NCI-H128 (cell line): ENCODE measurements around the gene SIGLEC15.
"Not testable (repeated sequence)": the region's sequence is repeated elsewhere in the genome, so short reads cannot be mapped to it uniquely, and the experiment has no call there.

Source experiments
- DNase-seq: peaks from one replicate; lab custom pipeline; 2025; ENCODE audit not compliant: unreplicated experiment; lab: John Stamatoyannopoulos, UW

Gene SIGLEC15

DNA sequence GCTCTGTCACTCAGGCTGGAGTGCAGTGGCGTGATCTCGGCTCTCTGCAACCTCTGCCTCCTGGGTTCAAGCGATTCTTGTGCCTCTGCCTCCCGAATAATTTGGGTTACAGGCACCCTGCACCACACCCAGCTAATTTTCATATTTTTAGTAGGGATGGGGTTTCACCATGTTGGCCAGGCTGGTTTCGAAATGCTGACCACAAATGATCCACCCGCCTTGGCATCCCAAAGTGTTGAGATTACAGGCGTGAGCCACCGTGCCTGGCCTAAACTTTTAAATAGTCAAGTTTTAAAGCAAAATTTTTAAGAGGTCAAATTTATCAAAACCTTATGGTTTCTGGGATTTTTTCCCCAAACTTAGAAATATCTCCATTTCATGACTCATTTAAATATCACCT, 6.7 kb upstream of the SIGLEC15 start:
- not testable (repeated sequence) for DNase-seq

DNA sequence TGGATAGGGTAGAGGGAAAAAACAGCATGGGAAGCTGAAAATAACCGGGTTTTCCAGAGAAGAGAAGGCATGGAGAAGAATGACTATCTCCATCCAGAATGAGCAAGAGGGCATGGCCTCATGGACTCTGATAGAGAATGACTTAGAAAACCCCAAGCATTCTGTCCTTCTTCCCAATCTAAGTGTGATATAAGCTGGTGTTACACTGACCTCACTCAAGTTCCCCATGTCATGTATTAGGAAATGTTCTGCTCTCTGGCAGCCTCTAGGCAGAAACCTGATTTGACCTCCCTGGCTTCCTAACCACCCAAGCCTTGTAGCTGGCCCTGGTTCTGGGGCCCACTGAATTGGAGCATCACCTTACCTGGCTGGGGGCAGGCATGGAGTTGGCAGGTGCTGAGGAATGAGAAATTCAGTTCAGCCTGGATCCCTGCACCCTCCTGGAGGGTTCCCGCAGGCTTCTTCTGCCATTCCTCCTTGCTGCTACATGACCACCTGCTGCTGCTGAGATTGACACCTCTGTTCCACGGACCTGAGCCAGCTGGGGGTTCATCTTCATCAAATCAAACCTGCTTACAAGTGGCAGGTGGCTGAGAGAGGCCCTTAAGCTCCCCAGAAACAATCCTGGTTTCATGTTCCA, 5.2 kb upstream of the SIGLEC15 start:
- DNase-seq = no peak

DNA sequence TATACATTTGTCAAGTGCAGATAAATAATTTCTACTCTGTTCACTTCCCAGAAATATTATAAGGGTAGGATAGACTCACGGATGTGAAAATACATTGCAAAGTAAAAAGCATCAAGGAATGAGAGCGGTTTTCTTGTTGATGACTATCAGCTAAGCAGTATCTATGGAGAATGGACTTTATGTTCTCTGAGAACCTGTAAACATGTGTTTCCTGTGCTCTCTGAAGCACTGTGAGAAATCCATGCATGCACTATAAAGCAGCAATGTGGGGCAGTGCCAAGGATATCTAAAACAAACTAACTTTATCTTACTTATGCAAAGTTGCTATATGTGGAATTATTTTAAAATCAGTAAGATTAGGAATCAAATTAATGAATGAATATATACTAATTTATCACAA, 4.4 kb upstream of the SIGLEC15 start:
- no peak for DNase-seq

DNA sequence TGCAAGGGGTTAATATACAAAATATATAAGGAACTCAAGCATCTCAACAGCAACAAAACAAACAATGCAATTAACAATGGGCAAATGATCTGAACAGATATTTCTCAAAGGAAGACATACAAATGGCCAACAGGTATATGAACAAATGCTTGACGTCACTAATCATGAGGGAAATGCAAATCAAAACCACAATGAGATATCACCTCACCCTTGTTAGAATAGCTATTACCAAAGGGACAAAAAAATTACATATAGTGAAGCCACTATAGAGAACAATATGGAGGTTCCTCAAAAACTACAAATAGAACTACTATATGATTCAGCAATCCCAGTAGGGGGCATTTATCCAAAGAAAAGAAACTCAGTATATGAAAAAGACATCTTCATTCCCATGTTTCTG, 3.8 kb upstream of the SIGLEC15 start:
- DNase-seq = no peak

DNA sequence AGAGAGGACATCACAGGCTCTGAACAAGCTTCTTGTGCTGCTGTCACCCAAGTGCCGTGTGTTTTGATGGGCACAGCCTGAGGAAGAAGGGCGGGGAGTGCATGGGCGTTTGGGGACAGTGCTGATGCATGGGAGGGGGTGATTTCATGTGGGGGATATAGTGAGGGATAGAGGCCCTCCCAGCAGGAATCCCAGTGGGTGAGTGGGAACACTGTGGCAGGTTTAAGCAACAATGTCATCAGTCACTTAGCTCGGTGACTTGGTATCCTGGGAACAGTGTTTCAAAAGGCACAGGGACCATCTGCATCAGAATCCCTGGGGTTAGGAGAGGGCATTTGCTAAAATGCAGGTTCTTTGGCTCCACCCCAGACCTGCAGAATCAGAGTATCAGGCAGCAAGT, 609 bp downstream of the SIGLEC15 start:
- DNase-seq = no peak

DNA sequence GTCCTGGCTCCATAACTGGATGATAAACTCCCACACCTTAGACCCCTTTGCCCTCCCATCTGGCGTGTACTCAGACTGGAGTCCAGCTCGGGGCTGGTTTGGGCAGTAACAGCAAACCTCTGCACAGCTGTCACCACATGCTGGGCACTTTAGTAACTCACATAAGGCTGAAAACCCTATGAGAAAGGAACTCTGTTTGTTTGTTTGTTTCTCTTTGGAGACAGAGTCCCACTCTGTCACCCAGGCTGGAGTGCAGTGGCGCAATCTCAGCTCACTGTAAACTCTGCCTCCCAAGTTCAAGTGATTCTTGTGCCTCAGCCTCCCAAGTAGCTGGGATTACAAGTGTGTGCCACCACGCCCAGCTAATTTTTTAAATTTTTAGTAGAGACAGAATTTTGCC, 1.2 kb downstream of the SIGLEC15 start:
- not testable (repeated sequence) for DNase-seq

DNA sequence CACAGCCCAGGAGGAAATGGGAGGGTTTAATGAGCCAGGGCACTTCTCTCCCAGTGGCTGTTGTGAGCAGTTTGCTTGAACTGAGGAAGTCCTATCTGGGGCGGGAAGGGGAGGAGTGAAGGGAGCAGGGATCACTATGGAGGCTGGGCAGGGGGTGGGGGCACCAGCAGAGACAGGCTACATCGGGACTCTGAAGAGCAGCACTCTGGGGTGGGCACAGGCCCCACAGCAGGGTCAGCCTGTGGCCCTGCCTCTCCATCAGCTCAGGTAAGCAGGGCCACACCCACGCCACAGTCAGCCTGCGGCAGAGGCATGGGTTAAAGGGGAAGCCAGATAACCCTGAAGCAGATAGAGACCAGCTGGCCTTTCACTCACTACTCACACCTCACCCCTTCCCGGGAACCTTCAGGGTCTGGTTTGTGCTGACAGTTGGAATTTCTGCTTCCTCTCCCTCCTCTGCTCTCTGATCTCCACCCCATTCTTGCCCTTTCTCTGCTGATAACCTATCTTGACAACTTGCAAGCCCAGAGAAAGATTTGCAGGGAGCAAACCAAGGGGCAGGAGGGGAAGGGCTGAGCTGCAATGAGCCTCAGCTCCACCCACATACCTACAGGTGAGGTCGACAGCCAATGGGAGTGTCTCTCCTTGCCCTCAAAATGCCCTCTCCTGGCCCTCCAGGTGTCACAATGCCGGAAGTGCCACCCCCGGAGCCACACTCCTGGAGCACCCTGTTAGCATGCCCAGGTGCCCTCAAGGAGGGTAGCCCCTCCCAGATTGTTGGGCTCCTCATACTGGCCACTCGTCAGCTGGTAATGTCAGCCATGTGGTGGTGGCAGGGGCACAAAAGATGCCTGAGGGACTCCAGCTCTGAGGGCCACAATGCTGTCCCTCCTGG, 3.7 kb downstream of the SIGLEC15 start:
- DNase-seq = no peak

DNA sequence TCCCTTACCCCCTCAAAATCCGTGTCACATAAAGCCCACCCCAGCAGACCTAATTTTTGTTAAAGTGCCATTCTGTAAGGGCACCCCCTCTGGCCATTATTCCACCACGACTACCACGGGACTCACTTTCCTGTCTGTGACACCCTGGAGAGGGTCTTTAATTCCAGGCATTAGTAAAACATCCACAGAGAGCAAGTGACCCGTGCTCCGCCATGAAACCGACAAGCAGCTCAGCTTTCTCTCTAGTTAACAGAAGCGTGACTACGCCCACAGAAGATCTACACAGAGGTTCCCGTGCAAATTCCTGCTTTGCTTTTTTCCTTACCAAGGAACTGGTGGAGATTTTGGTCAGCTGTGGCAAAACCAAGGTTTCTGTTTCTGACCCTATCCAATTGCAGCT, 4.4 kb downstream of the SIGLEC15 start:
- DNase-seq = no peak

DNA sequence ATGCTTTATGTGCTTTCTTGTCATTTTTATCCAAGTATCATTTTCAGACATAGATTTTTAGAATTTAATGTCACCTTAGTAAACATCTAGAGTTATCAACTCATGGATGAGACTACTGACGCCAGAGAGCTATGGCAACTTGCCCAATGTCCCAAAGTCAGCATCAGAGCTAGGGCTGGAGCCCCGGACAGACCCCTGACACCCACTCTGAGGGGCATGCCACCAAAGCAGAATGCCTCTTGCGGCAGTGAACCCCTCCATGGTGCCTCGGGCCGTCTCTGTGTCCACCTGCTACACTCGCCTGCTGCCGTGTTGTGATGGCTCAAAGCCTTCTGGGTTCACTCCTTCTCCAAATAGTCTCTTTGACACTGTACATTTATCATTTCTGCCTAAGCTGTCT, 5.4 kb downstream of the SIGLEC15 start:
- DNase-seq = no peak

DNA sequence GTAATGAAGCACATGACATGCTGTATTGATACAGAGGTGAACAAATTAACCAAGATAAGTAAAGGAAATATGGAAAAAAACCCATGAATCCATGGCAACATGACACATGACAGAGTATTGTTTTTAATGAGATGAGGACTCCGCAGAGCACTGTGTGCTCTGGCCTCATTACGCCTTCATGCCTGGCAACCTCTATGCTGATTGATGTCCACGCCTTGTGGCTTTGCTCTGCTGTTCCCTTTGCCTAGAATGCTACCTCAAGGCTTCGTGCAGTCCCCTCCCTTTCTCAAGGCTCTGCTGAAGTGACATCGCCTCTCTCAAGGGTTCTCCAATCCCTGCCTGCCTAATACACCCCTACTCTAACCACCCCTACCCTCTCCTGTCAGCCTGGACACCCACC, 8.4 kb downstream of the SIGLEC15 start:
- no peak for DNase-seq

DNA sequence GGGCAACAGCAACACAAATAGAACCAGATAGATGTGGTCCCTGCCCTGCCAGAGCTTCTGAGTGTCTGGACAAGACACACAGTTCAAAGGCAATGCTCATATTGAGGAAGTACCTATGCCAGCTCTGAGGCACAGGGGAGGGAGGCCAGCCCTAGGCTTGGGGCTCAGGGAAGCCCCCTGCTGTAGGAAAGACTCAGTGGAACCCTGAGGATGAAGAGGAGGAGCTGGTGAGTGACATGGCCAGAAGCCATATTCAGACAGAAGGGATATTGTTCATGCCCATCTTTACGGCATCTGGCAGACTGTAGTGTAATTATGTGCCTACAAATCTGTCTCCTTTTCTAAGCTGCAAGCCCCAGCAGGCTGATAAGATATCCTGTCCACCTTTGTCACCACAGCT, 8.8 kb downstream of the SIGLEC15 start:
- no peak for DNase-seq

DNA sequence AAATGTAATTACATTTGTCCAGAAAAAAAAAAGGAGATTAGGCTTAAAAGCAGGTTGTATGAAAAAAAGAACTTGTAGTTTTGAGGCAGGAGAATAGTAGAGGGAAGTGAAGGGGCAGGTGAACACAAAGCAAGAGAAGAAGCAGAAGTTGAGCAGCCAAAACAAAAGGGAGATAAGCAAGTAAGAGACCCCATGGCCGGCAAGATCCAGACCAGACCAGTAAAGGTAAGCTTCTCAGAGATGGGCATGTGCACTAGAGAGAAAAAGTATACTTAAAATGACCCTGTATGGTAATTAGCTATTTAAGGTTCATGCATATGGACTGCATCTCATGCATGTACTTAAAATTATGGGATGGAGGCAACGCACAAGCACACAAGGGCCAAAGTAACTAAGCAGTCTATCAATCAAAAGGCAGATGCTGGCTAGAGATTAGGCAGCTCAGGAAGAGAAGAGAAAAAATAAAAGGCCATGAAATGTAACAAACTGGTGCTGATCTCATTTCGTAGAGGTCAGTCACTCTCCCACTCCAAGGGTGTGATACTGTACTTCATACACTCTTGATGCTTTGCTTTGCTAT, 9.7 kb downstream of the SIGLEC15 start:
- DNase-seq = no peak

DNA sequence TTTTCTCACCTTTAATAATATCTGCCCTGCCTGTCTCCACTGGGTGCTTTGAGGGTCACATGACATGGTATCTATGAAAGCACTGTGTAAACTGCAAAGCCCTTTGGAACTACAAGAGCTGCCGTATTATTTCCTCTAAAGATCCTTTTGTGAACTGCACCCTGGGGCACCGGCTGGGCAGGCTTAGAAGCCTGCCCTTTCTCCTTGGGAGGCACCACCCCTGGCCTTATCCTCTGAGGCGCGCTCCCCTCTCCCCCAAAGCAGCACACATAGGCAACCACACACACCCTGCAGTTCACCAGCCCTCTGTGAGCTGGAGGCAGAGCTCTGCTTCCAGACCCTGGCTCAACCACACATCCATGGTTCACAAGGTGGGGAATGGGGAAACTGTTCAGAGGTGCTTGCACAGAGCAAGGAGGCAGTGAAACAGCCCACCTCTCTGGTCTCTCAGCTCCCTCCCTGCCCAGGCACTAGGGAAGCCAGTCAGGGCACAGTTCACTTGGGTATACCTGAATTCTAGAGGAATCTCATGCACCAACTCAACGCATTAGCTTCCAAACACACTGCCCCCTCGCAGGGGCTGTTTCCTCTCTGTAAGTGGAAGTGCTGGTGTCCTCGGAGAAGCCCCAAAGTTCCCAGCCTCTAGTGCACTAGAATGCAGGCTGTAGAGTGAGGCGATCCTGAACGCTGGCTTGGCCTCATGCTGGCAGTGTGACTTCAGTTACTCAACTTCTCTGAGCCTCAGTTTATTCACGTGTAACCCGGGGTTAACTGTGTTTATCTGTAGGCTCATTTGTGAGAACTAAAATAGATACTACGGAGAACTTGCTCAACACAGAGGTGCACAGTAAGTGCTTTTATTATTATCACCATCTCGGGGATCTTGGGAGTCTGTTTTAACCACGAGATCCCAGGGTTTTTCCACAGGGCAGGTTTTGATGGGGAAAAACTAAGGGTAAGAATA, 11.0 kb downstream of the SIGLEC15 start:
- DNase-seq = no peak

DNA sequence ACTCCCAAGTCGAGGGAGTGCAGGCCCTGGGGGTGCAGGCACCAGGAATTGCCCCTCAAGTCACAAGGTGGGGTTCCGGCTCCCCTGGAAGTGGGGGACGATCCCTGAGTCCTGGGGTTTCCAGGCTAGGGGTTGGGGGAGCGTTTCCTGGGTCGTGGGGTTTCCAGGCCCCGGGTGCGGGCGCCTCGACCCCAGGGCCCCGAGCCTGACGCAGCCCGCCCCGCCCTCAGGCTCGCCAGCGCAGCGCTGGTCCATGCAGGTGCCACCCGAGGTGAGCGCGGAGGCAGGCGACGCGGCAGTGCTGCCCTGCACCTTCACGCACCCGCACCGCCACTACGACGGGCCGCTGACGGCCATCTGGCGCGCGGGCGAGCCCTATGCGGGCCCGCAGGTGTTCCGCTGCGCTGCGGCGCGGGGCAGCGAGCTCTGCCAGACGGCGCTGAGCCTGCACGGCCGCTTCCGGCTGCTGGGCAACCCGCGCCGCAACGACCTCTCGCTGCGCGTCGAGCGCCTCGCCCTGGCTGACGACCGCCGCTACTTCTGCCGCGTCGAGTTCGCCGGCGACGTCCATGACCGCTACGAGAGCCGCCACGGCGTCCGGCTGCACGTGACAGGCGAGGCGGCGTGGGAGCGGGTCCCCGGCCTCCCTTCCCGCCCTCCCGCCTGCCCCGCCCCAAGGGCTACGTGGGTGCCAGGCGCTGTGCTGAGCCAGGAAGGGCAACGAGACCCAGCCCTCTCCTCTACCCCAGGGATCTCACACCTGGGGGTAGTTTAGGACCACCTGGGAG, 12.0 kb downstream of the SIGLEC15 start:
- DNase-seq = no peak

DNA sequence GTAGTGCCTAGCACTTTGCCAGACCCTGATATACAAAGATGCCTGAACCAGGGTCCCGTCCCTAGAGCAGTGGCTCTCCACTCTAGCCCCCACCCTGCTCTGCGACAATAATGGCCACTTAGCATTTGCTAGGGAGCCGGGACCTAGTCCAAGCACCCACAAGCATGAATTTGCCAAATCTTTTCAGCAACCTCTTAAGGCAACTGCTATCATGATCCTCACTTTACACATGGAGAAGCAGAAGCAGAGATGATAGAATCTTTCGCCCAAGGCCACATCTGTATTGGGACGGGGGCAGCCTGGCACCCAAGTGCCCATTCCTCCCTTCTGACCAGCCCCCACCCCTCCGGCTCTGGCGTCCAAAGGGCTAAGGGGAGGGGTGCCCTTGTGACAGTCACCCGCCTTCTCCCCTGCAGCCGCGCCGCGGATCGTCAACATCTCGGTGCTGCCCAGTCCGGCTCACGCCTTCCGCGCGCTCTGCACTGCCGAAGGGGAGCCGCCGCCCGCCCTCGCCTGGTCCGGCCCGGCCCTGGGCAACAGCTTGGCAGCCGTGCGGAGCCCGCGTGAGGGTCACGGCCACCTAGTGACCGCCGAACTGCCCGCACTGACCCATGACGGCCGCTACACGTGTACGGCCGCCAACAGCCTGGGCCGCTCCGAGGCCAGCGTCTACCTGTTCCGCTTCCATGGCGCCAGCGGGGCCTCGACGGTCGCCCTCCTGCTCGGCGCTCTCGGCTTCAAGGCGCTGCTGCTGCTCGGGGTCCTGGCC, 13.0 kb downstream of the SIGLEC15 start:
- DNase-seq = no peak

DNA sequence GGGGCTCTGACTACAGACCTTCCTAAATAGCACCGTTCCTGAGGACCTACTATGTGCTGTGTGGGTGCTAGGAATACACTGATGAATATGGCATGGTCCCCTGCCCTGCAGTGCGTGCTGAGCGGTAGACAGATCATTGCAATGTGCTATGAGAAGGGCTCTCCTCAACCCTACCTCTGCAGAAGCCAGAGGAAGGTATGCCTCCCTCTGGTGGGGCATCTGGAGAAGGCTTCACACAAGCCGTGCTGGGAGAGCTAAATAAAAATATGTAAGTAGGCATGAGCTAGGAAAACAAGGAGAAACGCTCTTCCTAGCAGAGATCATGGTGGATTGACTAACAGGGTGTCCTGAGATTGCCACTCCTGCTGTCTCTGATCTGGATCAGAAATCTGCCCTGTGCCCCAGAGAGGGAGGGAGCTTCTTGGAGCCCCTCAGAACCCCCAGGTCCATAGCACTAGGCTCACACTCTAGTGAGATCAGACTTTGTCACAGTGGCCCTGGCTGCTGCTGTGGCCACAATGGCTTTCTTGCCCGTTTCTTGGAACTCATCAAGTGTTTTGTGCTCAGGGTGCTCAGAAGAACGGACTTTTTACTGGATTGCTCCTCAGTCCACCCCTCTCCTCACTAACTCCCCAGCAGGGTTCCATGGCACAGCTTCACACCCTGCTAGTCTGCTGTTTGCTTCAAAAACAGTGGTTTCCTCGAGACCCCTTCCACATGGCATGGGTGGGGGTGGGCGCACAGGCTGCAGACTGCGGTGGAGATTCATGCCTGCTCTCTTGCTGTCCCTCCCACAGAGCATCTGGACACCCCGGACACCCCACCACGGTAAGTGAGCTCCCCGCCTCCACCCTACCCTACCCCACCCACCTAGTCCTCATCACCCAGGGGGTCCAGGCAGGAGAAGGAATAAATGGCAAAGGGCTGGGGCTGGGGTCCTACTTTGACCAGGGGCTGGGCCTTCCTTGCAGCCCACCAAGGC, 14.2 kb downstream of the SIGLEC15 start:
- DNase-seq = peak; percentile 33

DNA sequence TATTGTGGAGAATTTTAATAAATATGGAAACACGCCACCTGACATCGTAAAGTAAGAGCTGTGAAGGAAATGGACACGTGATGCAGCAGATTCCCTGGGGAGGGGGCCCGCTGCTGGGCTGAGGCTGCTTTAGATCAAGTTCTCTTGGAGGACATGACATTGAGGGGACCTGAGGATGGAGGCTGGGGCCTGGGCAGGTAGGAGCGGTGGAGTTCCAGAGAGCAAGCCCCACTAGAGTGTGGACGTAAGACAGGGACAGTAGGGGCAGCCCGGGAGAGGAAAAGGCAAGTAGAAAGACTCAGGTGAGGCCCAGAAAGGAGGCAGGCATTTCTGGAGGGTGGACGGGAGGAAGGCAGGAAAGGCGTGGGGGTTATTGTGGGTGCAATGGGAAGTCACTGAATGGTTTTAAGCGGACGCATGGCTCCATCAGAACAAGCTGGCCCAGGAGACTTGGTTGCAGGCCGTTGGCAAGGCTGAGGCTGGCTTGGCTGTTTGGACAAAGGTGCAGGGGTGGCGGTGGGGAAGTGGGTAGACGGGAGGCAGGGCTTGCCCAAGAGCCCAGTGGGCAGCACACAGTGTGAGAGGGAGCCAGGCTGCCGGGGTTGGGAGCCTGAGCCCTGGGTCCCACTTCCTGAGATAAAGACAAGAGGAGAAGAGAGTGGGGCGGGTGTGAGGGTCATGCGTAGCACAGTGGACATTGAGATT, 15.7 kb downstream of the SIGLEC15 start:
- DNase-seq = no peak
